ENCODE results near the gene YES1. TPM values are rescaled to one million over a fixed set of nuclear protein-coding genes. Genes with fewer than 3 reads are reported as not detected.
A peak's percentile ranks its signal among the peaks of the same experiment; 100 is the strongest.

YES1 gene
- total RNA-seq, 4 donors from 2014 or later: 49.4 to 128 (median 96.0) TPM

- no peak overlapping the region for H3K27ac ChIP-seq
- in situ Hi-C loops (cut with MboI; ENCODE audit: low pct_ligation_motif_present in 1 of 4, low pct_unique_long_range_greater_than_20kb in 1 of 4, low sequenced_read_pairs in 3 of 4) (no loop called here), intact Hi-C loops (cut with DNase I; ENCODE audit: low total_unique reads) (no loop called here)
- 95 to 100% methylated on average over 1 of the region's 1 CpG for WGBS, 2 donors (ENCODE audit: low coverage in 1 of 2)
- no peaks in the 10 kb centered on the region for H3K27me3 ChIP-seq
- no peak for DNase-seq
- no peaks in the 10 kb centered on the region for H3K9me3 ChIP-seq
- H3K4me3 ChIP-seq: no peak overlapping the region
- no peaks in the 10 kb centered on the region for H3K4me1 ChIP-seq
- TF ChIP-seq POLR2AphosphoS5 (IDR thresholded peaks at IDR 0.05) (no peak), POLR2A (IDR thresholded peaks at IDR 0.05) (no peak), EP300 (IDR thresholded peaks at IDR 0.05; ENCODE audit: low read depth) (no peak), CTCF (IDR thresholded peaks at IDR 0.05) (no peak)
- H3K36me3 ChIP-seq: peaks cover 0 to 18% (median 2%) of the 10 kb centered on the region in 4 donors
Observed at GRCh38 chr18:750456-750855, 61.6 kb downstream of the YES1 start.

GRCh38 chr18:744832-745597 is 67.0 kb downstream of the YES1 start:
- Histone ChIP-seq H3K4me3 (no peak overlapping the region), H3K9me3 (no peaks in the 10 kb centered on the region), H3K27me3 (no peaks in the 10 kb centered on the region), H3K27ac (no peak overlapping the region), H3K36me3 (peaks cover 0 to 24% (median 2%) of the 10 kb centered on the region in 4 donors), H3K4me1 (no peaks in the 10 kb centered on the region)
- in situ Hi-C loops (cut with MboI; ENCODE audit: low pct_ligation_motif_present in 1 of 4, low pct_unique_long_range_greater_than_20kb in 1 of 4, low sequenced_read_pairs in 3 of 4): loop anchor here in 3 of 4 donors (5.0 to 10.0 kb wide), 2 partner anchors 87 to 90 kb away; no protein-coding TSS in a partner anchor
- 91 to 92% methylated on average over 2 of the region's 2 CpGs for WGBS, 2 donors (ENCODE audit: low coverage in 1 of 2)
- TF ChIP-seq POLR2AphosphoS5 (IDR thresholded peaks at IDR 0.05) (no peak), EP300 (IDR thresholded peaks at IDR 0.05; ENCODE audit: low read depth) (no peak), POLR2A (IDR thresholded peaks at IDR 0.05) (no peak), CTCF (IDR thresholded peaks at IDR 0.05) (no peak)
- intact Hi-C loops (cut with DNase I; ENCODE audit: low total_unique reads): loop anchor here (5.0 kb wide), 1 partner anchor 87 kb away; no protein-coding TSS in a partner anchor
- no peak for DNase-seq

GRCh38 chr18:741931-742512 is 70.0 kb downstream of the YES1 start:
- Histone ChIP-seq H3K4me1 (no peaks in the 10 kb centered on the region), H3K27ac (no peak overlapping the region), H3K27me3 (no peaks in the 10 kb centered on the region), H3K4me3 (no peak overlapping the region), H3K36me3 (peaks cover 0 to 29% (median 3%) of the 10 kb centered on the region in 4 donors), H3K9me3 (no peaks in the 10 kb centered on the region)
- no peak for DNase-seq
- in situ Hi-C loops (cut with MboI; ENCODE audit: low pct_ligation_motif_present in 1 of 4, low pct_unique_long_range_greater_than_20kb in 1 of 4, low sequenced_read_pairs in 3 of 4) (loop anchor here in 3 of 4 donors (5.0 to 10.0 kb wide), 2 partner anchors 90 to 93 kb away; no protein-coding TSS in a partner anchor), intact Hi-C loops (cut with DNase I; ENCODE audit: low total_unique reads) (loop anchor here (5.0 kb wide), 1 partner anchor 90 kb away; no protein-coding TSS in a partner anchor)
- TF ChIP-seq EP300 (IDR thresholded peaks at IDR 0.05; ENCODE audit: low read depth) (no peak), POLR2AphosphoS5 (IDR thresholded peaks at IDR 0.05) (no peak), CTCF (IDR thresholded peaks at IDR 0.05) (peak; percentile 70 to 82 (median 79)), POLR2A (IDR thresholded peaks at IDR 0.05) (no peak)

- 79 to 90% methylated on average over 2 to 3 of the region's 3 CpGs for WGBS, 2 donors (ENCODE audit: low coverage in 1 of 2)
- Histone ChIP-seq H3K27ac (no peak overlapping the region), H3K27me3 (no peaks in the 10 kb centered on the region), H3K9me3 (no peaks in the 10 kb centered on the region), H3K36me3 (peaks cover 0 to 13% (median 6%) of the 10 kb centered on the region in 4 donors), H3K4me1 (no peaks in the 10 kb centered on the region), H3K4me3 (no peak overlapping the region)
- no peak for DNase-seq
- in situ Hi-C loops (cut with MboI; ENCODE audit: low pct_ligation_motif_present in 1 of 4, low pct_unique_long_range_greater_than_20kb in 1 of 4, low sequenced_read_pairs in 3 of 4) (no loop called here), intact Hi-C loops (cut with DNase I; ENCODE audit: low total_unique reads) (no loop called here)
- TF ChIP-seq CTCF (IDR thresholded peaks at IDR 0.05) (no peak), POLR2A (IDR thresholded peaks at IDR 0.05) (no peak), EP300 (IDR thresholded peaks at IDR 0.05; ENCODE audit: low read depth) (no peak), POLR2AphosphoS5 (IDR thresholded peaks at IDR 0.05) (no peak)
Observed at GRCh38 chr18:732371-732770, 79.7 kb downstream of the YES1 start.

Data from transverse colon (tissue), 4 donors.